Fibroblast of lung (primary cell): ENCODE data around the gene AGBL4. TPM values are rescaled to one million over a fixed set of nuclear protein-coding genes. Genes with fewer than 3 reads are reported as not detected.

Experiments used
- DNase-seq, 2 donors: peaks; one replicate each; pipeline versions ENCODE4 v3.0.0 to v3.0.0-alpha.2; 2010; ENCODE audit warnings: low read depth in 2 of 2
- H2AFZ ChIP-seq: 2 replicates; pipeline ENCODE4 v1.5.1; 2012; ENCODE audit warnings: low read length, control low read depth, inconsistent platforms
- H3K27ac ChIP-seq: 2 replicates; pipeline ENCODE4 v1.5.1; 2011; ENCODE audit warnings: low read length, control low read depth; ENCODE audit not compliant: insufficient read depth
- H3K27me3 ChIP-seq: 2 replicates; pipeline ENCODE4 v1.5.1; 2011; ENCODE audit warnings: mild to moderate bottlenecking, low read length; ENCODE audit not compliant: control insufficient read depth, insufficient read depth
- H3K36me3 ChIP-seq: 2 replicates; pipeline ENCODE4 v1.5.1; 2011; ENCODE audit warnings: low read length; ENCODE audit not compliant: control insufficient read depth, insufficient read depth
- H3K4me1 ChIP-seq: 2 replicates; pipeline ENCODE4 v1.5.1; 2011; ENCODE audit warnings: low read length; ENCODE audit not compliant: control insufficient read depth, insufficient read depth; ENCODE audit errors: extremely low read depth
- H3K4me2 ChIP-seq: 2 replicates; pipeline ENCODE4 v1.5.1; 2011; ENCODE audit warnings: low read length, control low read depth; ENCODE audit not compliant: insufficient read depth; ENCODE audit errors: extremely low read depth
- H3K4me3 ChIP-seq, 4 experiments: fragments of 200-600 bp in 1 of 4; sonication (generic) in 1 of 4; replicated peaks in 1 of 4; 2 replicates each; pipeline ENCODE4 v1.5.1; 2011 to 2016; ENCODE audit warnings: low read length in 4 of 4, low read depth in 3 of 4, mild to moderate bottlenecking in 3 of 4, control low read depth in 2 of 4, inconsistent platforms in 1 of 4, mixed read lengths in 1 of 4; ENCODE audit not compliant: insufficient read depth in 1 of 4; ENCODE audit errors: control extremely low read depth in 1 of 4
- H3K79me2 ChIP-seq: 2 replicates; pipeline ENCODE4 v1.5.1; 2012; ENCODE audit warnings: mild to moderate bottlenecking, low read length, inconsistent platforms; ENCODE audit not compliant: control insufficient read depth, insufficient read depth
- H3K9ac ChIP-seq: 2 replicates; pipeline ENCODE4 v1.5.1; 2011; ENCODE audit warnings: mild to moderate bottlenecking, low read length, control low read depth; ENCODE audit not compliant: insufficient read depth
- H3K9me3 ChIP-seq: 2 replicates; pipeline ENCODE4 v1.5.1; 2012; ENCODE audit warnings: low read depth, low read length; ENCODE audit not compliant: control insufficient read depth, insufficient read depth
- H4K20me1 ChIP-seq: 2 replicates; pipeline ENCODE4 v1.5.1; 2011; ENCODE audit warnings: low read length; ENCODE audit not compliant: control insufficient read depth, insufficient read depth; ENCODE audit errors: extremely low read depth
- EZH2 ChIP-seq: IDR thresholded peaks from 2 replicates; pipeline ENCODE4 v1.5.1; 2012; ENCODE audit warnings: low read length, control low read depth, mild to moderate bottlenecking; ENCODE audit errors: missing control alignments
- polyA plus RNA-seq, 2 donors: library from polyadenylated mRNA; depleted of rRNA in 1 of 2; stranded (reverse) in 1 of 2; unstranded in 1 of 2; fragments of >200 nt; gene quantifications; 2 replicates each; pipeline ENCODE4 v1.2.1, GENCODE V29; 2011 to 2012; ENCODE audit warnings: missing spikeins in 1 of 2
- total RNA-seq: library from RNA; depleted of rRNA; stranded (reverse); fragments of >200 nt; gene quantifications from 2 replicates; pipeline ENCODE4 v1.2.1, GENCODE V29; 2014
- TF ChIP-seq, protein P1 (sequence below), 2 donors: IDR thresholded peaks in 1 of 2; conservative IDR thresholded peaks in 1 of 2; 1 replicate in 1 of 2; 2 replicates in 1 of 2; pipeline ENCODE4 v1.5.1; 2011 to 2012; ENCODE audit warnings: low read length in 2 of 2, control low read depth in 1 of 2, inconsistent platforms in 1 of 2, low read depth in 1 of 2, mild to moderate bottlenecking in 1 of 2

Gene AGBL4
- total and polyA plus RNA-seq, 2 donors (not counting 1 experiment from before 2014, with no cell fraction given): not detected

DNA sequence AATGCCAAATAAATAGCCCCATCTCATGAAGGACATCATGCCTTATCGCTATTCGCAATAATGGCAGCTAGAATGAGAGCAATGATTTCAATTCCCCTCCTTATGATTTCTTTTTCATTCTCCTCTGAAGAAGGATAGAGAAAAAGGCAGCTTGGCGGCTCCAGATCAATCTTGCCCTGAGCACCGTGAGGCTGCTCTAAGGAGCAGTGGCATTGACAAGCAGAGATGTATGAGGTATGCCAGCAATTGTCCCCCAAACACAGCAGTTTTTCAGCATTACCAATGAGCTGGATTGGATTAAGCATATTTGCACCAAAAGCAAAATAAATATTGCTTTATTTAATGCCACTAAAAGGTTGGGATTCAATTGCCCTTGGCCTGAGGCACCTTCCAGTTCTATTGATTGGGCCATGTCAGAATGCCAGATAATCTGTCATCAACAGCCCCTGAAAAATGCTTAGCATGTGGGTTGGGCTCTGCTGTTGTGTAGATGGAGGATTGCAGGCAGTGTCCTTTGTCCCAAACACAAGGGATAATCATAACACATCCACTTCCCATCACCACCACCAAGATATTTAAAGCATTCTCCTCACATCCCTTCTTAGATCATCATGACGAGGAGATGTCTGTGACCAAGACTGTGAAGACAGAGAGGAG is 1382.8 kb downstream of the AGBL4 start:
- H3K9me3 ChIP-seq: no peaks in the 10 kb centered on the region
- no peaks in the 10 kb centered on the region for H3K27me3 ChIP-seq
- H3K4me1 ChIP-seq: no peaks in the 10 kb centered on the region
- H3K9ac ChIP-seq: no peak overlapping the region
- H2AFZ ChIP-seq: no peak overlapping the region
- no peak for TF ChIP-seq EZH2
- TF ChIP-seq, protein P1, sequence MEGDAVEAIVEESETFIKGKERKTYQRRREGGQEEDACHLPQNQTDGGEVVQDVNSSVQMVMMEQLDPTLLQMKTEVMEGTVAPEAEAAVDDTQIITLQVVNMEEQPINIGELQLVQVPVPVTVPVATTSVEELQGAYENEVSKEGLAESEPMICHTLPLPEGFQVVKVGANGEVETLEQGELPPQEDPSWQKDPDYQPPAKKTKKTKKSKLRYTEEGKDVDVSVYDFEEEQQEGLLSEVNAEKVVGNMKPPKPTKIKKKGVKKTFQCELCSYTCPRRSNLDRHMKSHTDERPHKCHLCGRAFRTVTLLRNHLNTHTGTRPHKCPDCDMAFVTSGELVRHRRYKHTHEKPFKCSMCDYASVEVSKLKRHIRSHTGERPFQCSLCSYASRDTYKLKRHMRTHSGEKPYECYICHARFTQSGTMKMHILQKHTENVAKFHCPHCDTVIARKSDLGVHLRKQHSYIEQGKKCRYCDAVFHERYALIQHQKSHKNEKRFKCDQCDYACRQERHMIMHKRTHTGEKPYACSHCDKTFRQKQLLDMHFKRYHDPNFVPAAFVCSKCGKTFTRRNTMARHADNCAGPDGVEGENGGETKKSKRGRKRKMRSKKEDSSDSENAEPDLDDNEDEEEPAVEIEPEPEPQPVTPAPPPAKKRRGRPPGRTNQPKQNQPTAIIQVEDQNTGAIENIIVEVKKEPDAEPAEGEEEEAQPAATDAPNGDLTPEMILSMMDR (conservative IDR thresholded peaks at IDR 0.05 in 1 of 2, IDR thresholded peaks at IDR 0.05 in 1 of 2; ENCODE audit: low read depth in 1 of 2, low read length in 2 of 2): no peak
- no peak overlapping the region for H3K4me2 ChIP-seq
- no peak for DNase-seq
- H4K20me1 ChIP-seq: no peaks in the 10 kb centered on the region
- H3K4me3 ChIP-seq: no peak overlapping the region
- H3K79me2 ChIP-seq: no peaks in the 10 kb centered on the region
- H3K27ac ChIP-seq: no peak overlapping the region
- no peaks in the 10 kb centered on the region for H3K36me3 ChIP-seq

DNA sequence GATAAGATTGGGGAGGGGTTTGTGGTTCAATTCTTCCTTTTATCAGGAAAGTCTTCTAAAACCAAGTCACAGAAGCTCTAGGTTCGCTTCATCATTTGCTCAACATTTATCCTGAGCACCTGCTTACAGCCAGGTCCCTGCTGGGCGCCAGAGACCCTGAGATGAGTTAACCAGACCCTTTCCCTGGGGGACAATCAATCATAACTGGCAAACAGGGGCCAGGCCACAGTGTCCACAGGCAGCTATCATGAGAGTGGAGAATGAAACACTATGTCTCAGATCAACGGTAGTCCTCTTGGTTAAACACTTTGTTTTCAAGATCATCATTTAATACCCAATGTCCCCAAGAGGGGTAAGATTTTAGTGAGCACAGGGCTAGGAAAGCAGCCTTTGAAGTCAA is 1393.9 kb downstream of the AGBL4 start:
- no peaks in the 10 kb centered on the region for H4K20me1 ChIP-seq
- H3K4me1 ChIP-seq: no peaks in the 10 kb centered on the region
- no peaks in the 10 kb centered on the region for H3K9me3 ChIP-seq
- no peak overlapping the region for H3K9ac ChIP-seq
- DNase-seq: no peak
- no peak overlapping the region for H3K4me3 ChIP-seq
- no peak overlapping the region for H2AFZ ChIP-seq
- TF ChIP-seq, protein P1 (conservative IDR thresholded peaks at IDR 0.05 in 1 of 2, IDR thresholded peaks at IDR 0.05 in 1 of 2; ENCODE audit: low read depth in 1 of 2, low read length in 2 of 2): no peak
- TF ChIP-seq EZH2: no peak
- H3K27ac ChIP-seq: no peak overlapping the region
- H3K27me3 ChIP-seq: no peaks in the 10 kb centered on the region
- no peak overlapping the region for H3K4me2 ChIP-seq
- H3K36me3 ChIP-seq: no peaks in the 10 kb centered on the region
- no peaks in the 10 kb centered on the region for H3K79me2 ChIP-seq

DNA sequence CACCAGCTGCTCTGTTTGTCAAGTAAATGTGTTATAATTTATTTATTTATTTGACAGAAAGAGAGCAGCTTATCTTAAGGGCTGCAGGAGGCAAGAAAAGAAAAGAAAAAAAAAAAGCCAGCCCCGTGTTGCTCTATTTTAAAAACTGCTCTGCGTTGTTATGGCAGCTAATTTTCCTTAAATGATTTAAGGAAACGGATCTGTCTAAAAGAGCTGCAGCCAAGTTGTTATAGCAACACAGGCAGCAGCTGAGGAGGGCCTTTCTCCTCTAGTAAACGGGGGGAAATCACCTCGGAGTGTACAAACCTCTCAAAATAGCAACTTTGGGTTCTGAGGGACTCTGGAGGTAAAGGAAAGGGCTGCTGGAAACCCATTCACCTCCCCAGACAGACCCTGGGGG is 1396.3 kb downstream of the AGBL4 start:
- Histone ChIP-seq H3K27ac (no peak overlapping the region), H3K4me2 (no peak overlapping the region), H3K9ac (no peak overlapping the region), H3K27me3 (no peaks in the 10 kb centered on the region), H3K36me3 (no peaks in the 10 kb centered on the region), H3K79me2 (no peaks in the 10 kb centered on the region), H3K4me3 (no peak overlapping the region), H3K9me3 (no peaks in the 10 kb centered on the region), H4K20me1 (no peaks in the 10 kb centered on the region), H3K4me1 (no peaks in the 10 kb centered on the region), H2AFZ (no peak overlapping the region)
- no peak for TF ChIP-seq EZH2
- DNase-seq: no peak
